ENCODE results near the gene SPHKAP.

SPHKAP gene

GRCh38 chr2:228102949-228103348, 78.5 kb downstream of the SPHKAP start (continued):
- TF ChIP-seq ZNF140 (tag by site-specific recombination; IDR thresholded peaks at IDR 0.05) (no peak), ZBTB21 (tag by site-specific recombination; IDR thresholded peaks at IDR 0.05) (no peak), ZNF660 (tag by site-specific recombination; IDR thresholded peaks at IDR 0.05) (no peak)

- Histone ChIP-seq H3K9me3 (ENCODE audit: control insufficient read depth, insufficient read depth, low read depth, low read length) (no peaks in the 10 kb centered on the region), H3K4me3 (ENCODE audit: low read depth, low read length) (no peak overlapping the region), H3K36me3 (ENCODE audit: control insufficient read depth in 2 of 2, insufficient read depth in 1 of 2, low read length in 2 of 2) (no peaks in the 10 kb centered on the region), H3K27ac (ENCODE audit: extremely low read depth, low read depth, low read length) (no peak overlapping the region), H3K4me1 (ENCODE audit: control insufficient read depth, insufficient read depth, low read length) (no peaks in the 10 kb centered on the region)
- ChIA-PET CTCF (interaction anchor here (1.1 kb wide), 1 partner anchor 11 kb away, joined by 3 read pairs; no protein-coding TSS in a partner anchor), POLR2A (no interaction called here)
- TF ChIP-seq ZNF585B (tag by site-specific recombination; IDR thresholded peaks at IDR 0.05), result no peak
- no peak for TF ChIP-seq ZNF623 (tag by site-specific recombination; IDR thresholded peaks at IDR 0.05)
- no peak for TF ChIP-seq ZNF121 (tag by site-specific recombination; IDR thresholded peaks at IDR 0.05)
- TF ChIP-seq ZNF350 (tag by site-specific recombination; IDR thresholded peaks at IDR 0.05), result no peak
Observed at GRCh38 chr2:228094377-228094921, 87.0 kb downstream of the SPHKAP start.

DNA sequence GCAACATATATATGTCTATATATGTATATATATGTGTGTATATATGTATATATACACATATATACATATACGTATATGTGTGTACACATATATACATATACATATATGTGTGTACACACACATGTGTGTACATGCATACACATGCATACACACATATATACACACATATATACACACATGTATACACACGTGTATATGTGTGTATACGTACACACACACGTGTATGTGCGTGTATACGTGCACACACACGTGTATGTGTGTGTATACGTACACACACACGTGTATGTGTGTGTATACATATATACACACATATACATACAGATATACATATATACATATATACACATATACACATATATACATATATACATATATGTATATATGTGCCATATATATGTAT, 89.4 kb downstream of the SPHKAP start:
- CTCF ChIA-PET, result no interaction called here
- Histone ChIP-seq H3K36me3 (ENCODE audit: control insufficient read depth in 2 of 2, insufficient read depth in 1 of 2, low read length in 2 of 2) (no peaks in the 10 kb centered on the region), H3K27ac (ENCODE audit: extremely low read depth, low read depth, low read length) (no peak overlapping the region), H3K4me3 (ENCODE audit: low read depth, low read length) (no peak overlapping the region), H3K4me1 (ENCODE audit: control insufficient read depth, insufficient read depth, low read length) (no peaks in the 10 kb centered on the region), H3K9me3 (ENCODE audit: control insufficient read depth, insufficient read depth, low read depth, low read length) (no peaks in the 10 kb centered on the region)
- POLR2A ChIA-PET, result no interaction called here
- no peak for TF ChIP-seq PATZ1 (tag by site-specific recombination; IDR thresholded peaks at IDR 0.05)
- TF ChIP-seq, protein P1, sequence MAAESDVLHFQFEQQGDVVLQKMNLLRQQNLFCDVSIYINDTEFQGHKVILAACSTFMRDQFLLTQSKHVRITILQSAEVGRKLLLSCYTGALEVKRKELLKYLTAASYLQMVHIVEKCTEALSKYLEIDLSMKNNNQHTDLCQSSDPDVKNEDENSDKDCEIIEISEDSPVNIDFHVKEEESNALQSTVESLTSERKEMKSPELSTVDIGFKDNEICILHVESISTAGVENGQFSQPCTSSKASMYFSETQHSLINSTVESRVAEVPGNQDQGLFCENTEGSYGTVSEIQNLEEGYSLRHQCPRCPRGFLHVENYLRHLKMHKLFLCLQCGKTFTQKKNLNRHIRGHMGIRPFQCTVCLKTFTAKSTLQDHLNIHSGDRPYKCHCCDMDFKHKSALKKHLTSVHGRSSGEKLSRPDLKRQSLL (tag by site-specific recombination; IDR thresholded peaks at IDR 0.05), result no peak
- no peak for TF ChIP-seq ZNF426 (tag by site-specific recombination; IDR thresholded peaks at IDR 0.05)
- no peak for TF ChIP-seq ZSCAN18 (tag by site-specific recombination; IDR thresholded peaks at IDR 0.05)
- no peak for TF ChIP-seq SP3 (tag by site-specific recombination; IDR thresholded peaks at IDR 0.05)
- TF ChIP-seq OVOL3 (tag by site-specific recombination; IDR thresholded peaks at IDR 0.05), result no peak
- TF ChIP-seq TRIM28 (IDR thresholded peaks at IDR 0.05; ENCODE audit: borderline replicate concordance, low read length), result no peak
- TF ChIP-seq ZNF776 (tag by site-specific recombination; IDR thresholded peaks at IDR 0.05; ENCODE audit: borderline replicate concordance), result no peak
- no peak for TF ChIP-seq PRDM1 (tag by site-specific recombination; IDR thresholded peaks at IDR 0.05)
- TF ChIP-seq TSHZ1 (tag by site-specific recombination; IDR thresholded peaks at IDR 0.05; ENCODE audit: borderline replicate concordance), result no peak
- TF ChIP-seq ZSCAN16 (tag by site-specific recombination; IDR thresholded peaks at IDR 0.05), result no peak

Measured in HEK293 (cell line).